Ishikawa (cell line): ENCODE measurements around the gene CDK5.

ENCODE experiments used
- FOXM1 ChIP-seq: IDR thresholded peaks from 2 replicates; pipeline ENCODE4 v1.6.1; 2012; ENCODE audit warnings: low read depth, borderline replicate concordance
- RAD21 ChIP-seq: IDR thresholded peaks from 2 replicates; pipeline ENCODE4 v1.6.1; 2012; ENCODE audit warnings: low read depth

- TF ChIP-seq FOXM1: no peak
- no peak for TF ChIP-seq RAD21
Observed at GRCh38 chr7:151035026-151035717, 22.5 kb downstream of the CDK5 start.
